SH-SY5Y (cell line): ENCODE measurements around the gene DHRS3.

Experiments used
- GATA2 ChIP-seq: IDR thresholded peaks from 2 replicates; pipeline ENCODE4 v1.6.1; 2011; ENCODE audit warnings: mild to moderate bottlenecking, low read depth, low read length
- GATA3 ChIP-seq: IDR thresholded peaks from 2 replicates; pipeline ENCODE4 v1.6.1; 2011; ENCODE audit warnings: low read depth, mild to moderate bottlenecking, low read length, moderate library complexity

GRCh38 chr1:12619792-12620487, 1.9 kb upstream of the DHRS3 start:
- TF ChIP-seq GATA2 (no peak), GATA3 (no peak)
